Prostate gland (tissue), 2 donors: ENCODE measurements around the gene NEIL3. TPM values are rescaled to one million over a fixed set of nuclear protein-coding genes. Genes with fewer than 3 reads are reported as not detected.

ENCODE experiments used
- DNase-seq: peaks from one replicate; pipeline ENCODE4 v3.0.0-alpha.2; 2019; ENCODE audit warnings: low spot score
- H3K27ac ChIP-seq, 2 donors: fragments of 200-600 bp; sonication (generic); 2 replicates each; pipeline ENCODE4 v1.5.1; 2017 to 2019
- H3K27me3 ChIP-seq: fragments of 200-600 bp; sonication (generic); replicated peaks from 2 replicates; pipeline ENCODE4 v1.5.1; 2019; ENCODE audit not compliant: insufficient read depth
- H3K36me3 ChIP-seq, 2 donors: fragments of 200-600 bp; sonication (generic); 1 replicate in 1 of 2; 2 replicates in 1 of 2; pipeline versions ENCODE4 v1.5.1 to v1.8.1; 2017 to 2019
- H3K4me1 ChIP-seq: fragments of 200-600 bp; sonication (generic); replicated peaks from 2 replicates; pipeline ENCODE4 v1.5.1; 2019
- H3K4me3 ChIP-seq, 2 donors: fragments of 200-600 bp; sonication (generic); 2 replicates each; pipeline ENCODE4 v1.5.1; 2017 to 2019
- H3K9me3 ChIP-seq: fragments of 200-600 bp; sonication (generic); 2 replicates; pipeline ENCODE4 v1.5.1; 2017
- CTCF ChIP-seq, 4 experiments: fragments of 200-600 bp in 2 of 4; fragments of 450-650 bp in 2 of 4; sonication (generic) in 2 of 4; IDR thresholded peaks; 1 replicate in 3 of 4; 2 replicates in 1 of 4; pipeline ENCODE4 v1.5.1; 2016 to 2019; ENCODE audit warnings: antibody characterized with exemption in 4 of 4, mild to moderate bottlenecking in 2 of 4, moderate library complexity in 2 of 4
- POLR2A ChIP-seq: fragments of 450-650 bp; IDR thresholded peaks from one replicate; pipeline ENCODE4 v1.6.1; 2016; ENCODE audit warnings: antibody characterized with exemption, mild to moderate bottlenecking
- POLR2AphosphoS5 ChIP-seq: sonication (generic); formaldehyde crosslinking; IDR thresholded peaks from one replicate; pipeline ENCODE4 v1.6.1; 2017; ENCODE audit warnings: antibody characterized with exemption
- WGBS: methylation state at CpG from one replicate; pipeline ENCODE4 v1.1.5; 2018; 5-methylcytosine and 5-hydroxymethylcytosine counted together
- intact Hi-C: fragments of 100-400 bp; cut with DNase I; formaldehyde crosslinking; loops from one replicate; pipeline ENCODE4 v1.14.2; 2022
- total RNA-seq, 2 donors: library from RNA; depleted of rRNA; stranded (reverse); fragments of >200 nt; gene quantifications; one replicate each; pipeline ENCODE4 v1.1.0, GENCODE V29; 2016

NEIL3 gene
- total RNA-seq, 2 donors from 2014 or later = 0.51 to 0.59 TPM

- 98% methylated on average over 1 of the region's 1 CpG for WGBS
- no peaks in the 10 kb centered on the region for H3K27me3 ChIP-seq
These were observed 21.3 kb upstream of the NEIL3 start for GRCh38 chr4:177288335-177288734.

GRCh38 chr4:177290780-177291179 lies 18.9 kb upstream of the NEIL3 start:
- TF ChIP-seq POLR2A = no peak
- no peak for TF ChIP-seq CTCF (IDR thresholded peaks at IDR 0.05)
- TF ChIP-seq POLR2AphosphoS5 = no peak
- no peaks in the 10 kb centered on the region for H3K27me3 ChIP-seq
- H3K27ac ChIP-seq = no peak overlapping the region
- intact Hi-C loops = no loop called here
- H3K36me3 ChIP-seq = no peaks in the 10 kb centered on the region
- WGBS = 82% methylated on average over 6 of the region's 6 CpGs
- no peaks in the 10 kb centered on the region for H3K9me3 ChIP-seq
- DNase-seq = no peak
- H3K4me1 ChIP-seq = no peaks in the 10 kb centered on the region
- H3K4me3 ChIP-seq = no peak overlapping the region

More at GRCh38 chr4:177288335-177288734, 21.3 kb upstream of the NEIL3 start:
- intact Hi-C loops = no loop called here
- Histone ChIP-seq H3K27ac (no peak overlapping the region), H3K4me3 (no peak overlapping the region), H3K4me1 (no peaks in the 10 kb centered on the region), H3K36me3 (no peaks in the 10 kb centered on the region), H3K9me3 (no peaks in the 10 kb centered on the region)
- no peak for DNase-seq
- no peak for TF ChIP-seq POLR2A
- no peak for TF ChIP-seq POLR2AphosphoS5
- no peak for TF ChIP-seq CTCF (IDR thresholded peaks at IDR 0.05)

GRCh38 chr4:177292171-177292570 lies 17.5 kb upstream of the NEIL3 start:
- Histone ChIP-seq H3K36me3 (no peaks in the 10 kb centered on the region), H3K27ac (no peak overlapping the region), H3K27me3 (no peaks in the 10 kb centered on the region), H3K4me1 (no peaks in the 10 kb centered on the region), H3K4me3 (no peak overlapping the region), H3K9me3 (no peaks in the 10 kb centered on the region)
- intact Hi-C loops = no loop called here
- DNase-seq = no peak
- TF ChIP-seq POLR2AphosphoS5 = no peak
- no peak for TF ChIP-seq POLR2A
- TF ChIP-seq CTCF (IDR thresholded peaks at IDR 0.05) = no peak
- WGBS = 34% methylated on average over 2 of the region's 2 CpGs

- WGBS = 74% methylated on average over 5 of the region's 5 CpGs
- TF ChIP-seq CTCF (IDR thresholded peaks at IDR 0.05) (no peak), POLR2A (no peak), POLR2AphosphoS5 (no peak)
- no peaks in the 10 kb centered on the region for H3K9me3 ChIP-seq
- no peaks in the 10 kb centered on the region for H3K4me1 ChIP-seq
- H3K27me3 ChIP-seq = no peaks in the 10 kb centered on the region
- intact Hi-C loops = no loop called here
- no peak overlapping the region for H3K4me3 ChIP-seq
- no peaks in the 10 kb centered on the region for H3K36me3 ChIP-seq
- H3K27ac ChIP-seq = no peak overlapping the region
- DNase-seq = no peak
These were observed 16.3 kb upstream of the NEIL3 start for GRCh38 chr4:177293208-177294033.

GRCh38 chr4:177297785-177298391 lies 11.8 kb upstream of the NEIL3 start:
- Histone ChIP-seq H3K9me3 (no peaks in the 10 kb centered on the region), H3K27me3 (no peaks in the 10 kb centered on the region), H3K27ac (no peak overlapping the region), H3K36me3 (no peaks in the 10 kb centered on the region), H3K4me1 (no peaks in the 10 kb centered on the region), H3K4me3 (no peak overlapping the region)
- 100% methylated on average over 2 of the region's 2 CpGs for WGBS
- intact Hi-C loops = no loop called here
- DNase-seq = no peak
- TF ChIP-seq CTCF (IDR thresholded peaks at IDR 0.05) (no peak), POLR2A (no peak), POLR2AphosphoS5 (no peak)
